ENCODE data around the gene ATP8A2.

DNA sequence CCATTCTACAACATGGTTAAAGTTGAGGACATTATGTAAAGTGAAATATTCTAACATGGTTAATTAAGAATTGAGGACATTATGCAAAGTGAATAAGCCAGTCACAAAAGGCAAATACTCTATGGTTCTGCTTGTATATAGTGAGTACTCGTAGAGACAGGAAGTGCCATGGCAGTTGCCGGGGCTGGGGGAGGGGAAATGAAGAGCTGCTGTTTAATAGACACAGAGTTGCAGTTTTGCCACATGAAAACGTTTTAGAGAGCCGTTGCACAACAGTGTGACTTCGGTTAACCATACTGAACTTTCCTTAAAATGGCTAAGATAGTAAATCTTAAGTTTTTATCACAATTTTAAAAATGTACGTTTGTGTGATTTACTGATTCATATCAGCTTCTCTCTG lies 503.1 kb downstream of the ATP8A2 start:
- TF ChIP-seq, protein P1, sequence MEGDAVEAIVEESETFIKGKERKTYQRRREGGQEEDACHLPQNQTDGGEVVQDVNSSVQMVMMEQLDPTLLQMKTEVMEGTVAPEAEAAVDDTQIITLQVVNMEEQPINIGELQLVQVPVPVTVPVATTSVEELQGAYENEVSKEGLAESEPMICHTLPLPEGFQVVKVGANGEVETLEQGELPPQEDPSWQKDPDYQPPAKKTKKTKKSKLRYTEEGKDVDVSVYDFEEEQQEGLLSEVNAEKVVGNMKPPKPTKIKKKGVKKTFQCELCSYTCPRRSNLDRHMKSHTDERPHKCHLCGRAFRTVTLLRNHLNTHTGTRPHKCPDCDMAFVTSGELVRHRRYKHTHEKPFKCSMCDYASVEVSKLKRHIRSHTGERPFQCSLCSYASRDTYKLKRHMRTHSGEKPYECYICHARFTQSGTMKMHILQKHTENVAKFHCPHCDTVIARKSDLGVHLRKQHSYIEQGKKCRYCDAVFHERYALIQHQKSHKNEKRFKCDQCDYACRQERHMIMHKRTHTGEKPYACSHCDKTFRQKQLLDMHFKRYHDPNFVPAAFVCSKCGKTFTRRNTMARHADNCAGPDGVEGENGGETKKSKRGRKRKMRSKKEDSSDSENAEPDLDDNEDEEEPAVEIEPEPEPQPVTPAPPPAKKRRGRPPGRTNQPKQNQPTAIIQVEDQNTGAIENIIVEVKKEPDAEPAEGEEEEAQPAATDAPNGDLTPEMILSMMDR (IDR thresholded peaks at IDR 0.05): no peak
- TF ChIP-seq, protein P2, sequence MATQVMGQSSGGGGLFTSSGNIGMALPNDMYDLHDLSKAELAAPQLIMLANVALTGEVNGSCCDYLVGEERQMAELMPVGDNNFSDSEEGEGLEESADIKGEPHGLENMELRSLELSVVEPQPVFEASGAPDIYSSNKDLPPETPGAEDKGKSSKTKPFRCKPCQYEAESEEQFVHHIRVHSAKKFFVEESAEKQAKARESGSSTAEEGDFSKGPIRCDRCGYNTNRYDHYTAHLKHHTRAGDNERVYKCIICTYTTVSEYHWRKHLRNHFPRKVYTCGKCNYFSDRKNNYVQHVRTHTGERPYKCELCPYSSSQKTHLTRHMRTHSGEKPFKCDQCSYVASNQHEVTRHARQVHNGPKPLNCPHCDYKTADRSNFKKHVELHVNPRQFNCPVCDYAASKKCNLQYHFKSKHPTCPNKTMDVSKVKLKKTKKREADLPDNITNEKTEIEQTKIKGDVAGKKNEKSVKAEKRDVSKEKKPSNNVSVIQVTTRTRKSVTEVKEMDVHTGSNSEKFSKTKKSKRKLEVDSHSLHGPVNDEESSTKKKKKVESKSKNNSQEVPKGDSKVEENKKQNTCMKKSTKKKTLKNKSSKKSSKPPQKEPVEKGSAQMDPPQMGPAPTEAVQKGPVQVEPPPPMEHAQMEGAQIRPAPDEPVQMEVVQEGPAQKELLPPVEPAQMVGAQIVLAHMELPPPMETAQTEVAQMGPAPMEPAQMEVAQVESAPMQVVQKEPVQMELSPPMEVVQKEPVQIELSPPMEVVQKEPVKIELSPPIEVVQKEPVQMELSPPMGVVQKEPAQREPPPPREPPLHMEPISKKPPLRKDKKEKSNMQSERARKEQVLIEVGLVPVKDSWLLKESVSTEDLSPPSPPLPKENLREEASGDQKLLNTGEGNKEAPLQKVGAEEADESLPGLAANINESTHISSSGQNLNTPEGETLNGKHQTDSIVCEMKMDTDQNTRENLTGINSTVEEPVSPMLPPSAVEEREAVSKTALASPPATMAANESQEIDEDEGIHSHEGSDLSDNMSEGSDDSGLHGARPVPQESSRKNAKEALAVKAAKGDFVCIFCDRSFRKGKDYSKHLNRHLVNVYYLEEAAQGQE (IDR thresholded peaks at IDR 0.05; ENCODE audit: insufficient read depth in 1 of 2, low read depth in 2 of 2, low read length in 1 of 2): no peak
- TF ChIP-seq POLR2AphosphoS5 (IDR thresholded peaks at IDR 0.05; ENCODE audit: low read depth, low read length) (no peak), TCF7L2 (IDR thresholded peaks at IDR 0.05; ENCODE audit: low read depth, low read length) (no peak), SIN3A (IDR thresholded peaks at IDR 0.05; ENCODE audit: borderline replicate concordance, insufficient read depth, low read depth, low read length) (no peak)

All from Panc1 (cell line).